ENCODE data around the gene MEGF6. TPM values are rescaled to one million over a fixed set of nuclear protein-coding genes. Genes with fewer than 3 reads are reported as not detected.

MEGF6 gene
- total RNA-seq, 2 experiments from 2014 or later, result 57.5 to 62.2 TPM

- POLR2A ChIA-PET, result no interaction called here
- Histone ChIP-seq H3K4me1 (ENCODE audit: insufficient read depth, low read length) (no peaks in the 10 kb centered on the region), H3K27me3 (ENCODE audit: control insufficient read depth in 1 of 2, insufficient read depth in 2 of 2, low read length in 2 of 2) (no peaks in the 10 kb centered on the region), H3K9me3 (ENCODE audit: control insufficient read depth in 1 of 2, insufficient read depth in 1 of 2, low read length in 2 of 2) (no peaks in the 10 kb centered on the region), H3K36me3 (ENCODE audit: insufficient read depth, low read length) (no peaks in the 10 kb centered on the region), H3K4me3 (ENCODE audit: low read length) (no peak overlapping the region), H3K27ac (ENCODE audit: low read depth in 1 of 2, low read length in 2 of 2) (no peak overlapping the region)
- no peak for DNase-seq
- ATAC-seq (ENCODE audit: poor library complexity), result no peak
- Mint-ChIP-seq H3K9me3 (no peaks in the 10 kb centered on the region), H3K27me3 (no peaks in the 10 kb centered on the region), H3K36me3 (ENCODE audit: low read depth) (no peaks in the 10 kb centered on the region), H3K27ac (no peak overlapping the region), H3K4me3 (no peak overlapping the region), H3K4me1 (ENCODE audit: low read depth) (no peaks in the 10 kb centered on the region)
- no peak for TF ChIP-seq CTCF (IDR thresholded peaks at IDR 0.05)
- CTCF ChIA-PET, result no interaction called here
- intact Hi-C loops (cut with DNase I, micrococcal nuclease), result no loop called here
Measured at GRCh38 chr1:3566951-3567804, 44.1 kb downstream of the MEGF6 start.

DNA sequence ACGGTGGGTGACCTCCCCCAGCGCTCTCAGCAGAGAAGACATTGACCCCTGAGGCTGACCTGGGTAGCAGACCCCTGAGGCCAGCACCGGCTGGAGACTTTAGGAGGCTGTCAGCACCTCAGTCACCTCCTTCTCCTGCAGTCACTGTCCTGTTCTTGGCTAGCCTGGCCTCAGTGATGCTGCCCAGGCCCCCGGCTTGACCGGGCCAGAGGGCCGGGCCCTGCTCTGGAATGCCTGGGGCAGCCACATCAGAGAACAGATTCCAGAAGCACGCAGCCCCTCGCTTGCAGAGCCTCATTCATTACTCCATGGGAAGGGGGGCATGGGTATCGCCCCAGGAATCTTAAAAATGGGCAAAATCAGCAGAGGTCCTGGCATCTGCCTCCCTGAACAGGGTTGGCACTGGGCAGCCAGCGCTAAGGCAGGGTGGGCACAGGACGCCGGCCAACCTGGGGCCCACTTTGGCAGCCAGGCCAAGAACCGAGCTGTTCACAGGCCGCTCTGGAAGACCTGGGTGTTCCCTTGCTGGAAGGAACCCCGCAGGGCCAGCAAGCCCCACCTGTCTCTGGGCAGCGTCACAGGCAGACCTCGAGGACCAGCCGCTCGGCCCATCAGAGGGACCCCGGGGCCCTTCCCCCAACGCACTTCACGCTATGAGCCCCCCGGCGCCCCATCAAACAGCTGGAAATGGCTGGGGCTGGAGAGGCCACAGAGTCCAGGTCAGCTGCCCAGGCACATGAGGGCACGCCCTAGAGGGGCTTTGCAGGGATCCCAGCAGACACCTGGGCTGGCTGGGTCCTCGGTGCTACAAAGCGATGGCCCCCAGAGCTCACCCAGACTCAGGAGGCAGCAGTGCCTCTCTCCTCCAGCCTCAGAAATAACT is 45.1 kb downstream of the MEGF6 start:
- TF ChIP-seq CTCF (IDR thresholded peaks at IDR 0.05), result no peak
- no peak for ATAC-seq (ENCODE audit: poor library complexity)
- Histone ChIP-seq H3K27me3 (ENCODE audit: control insufficient read depth in 1 of 2, insufficient read depth in 2 of 2, low read length in 2 of 2) (no peaks in the 10 kb centered on the region), H3K4me1 (ENCODE audit: insufficient read depth, low read length) (no peaks in the 10 kb centered on the region), H3K9me3 (ENCODE audit: control insufficient read depth in 1 of 2, insufficient read depth in 1 of 2, low read length in 2 of 2) (no peaks in the 10 kb centered on the region), H3K4me3 (ENCODE audit: low read length) (no peak overlapping the region), H3K27ac (ENCODE audit: low read depth in 1 of 2, low read length in 2 of 2) (no peak overlapping the region), H3K36me3 (ENCODE audit: insufficient read depth, low read length) (no peaks in the 10 kb centered on the region)
- Mint-ChIP-seq H3K9me3 (no peaks in the 10 kb centered on the region), H3K4me1 (ENCODE audit: low read depth) (no peaks in the 10 kb centered on the region), H3K27ac (no peak overlapping the region), H3K27me3 (no peaks in the 10 kb centered on the region), H3K4me3 (no peak overlapping the region), H3K36me3 (ENCODE audit: low read depth) (no peaks in the 10 kb centered on the region)
- ChIA-PET CTCF (interaction anchor here (1.6 to 3.2 kb wide), 2 partner anchors 10 to 53 kb away, joined by 5 to 16 read pairs; no protein-coding TSS in a partner anchor), POLR2A (no interaction called here)
- no peak for DNase-seq
- intact Hi-C loops (cut with DNase I, micrococcal nuclease), result no loop called here

- H3K27ac Mint-ChIP-seq, result no peak overlapping the region
Measured at GRCh38 chr1:3564921-3565831, 46.1 kb downstream of the MEGF6 start.

More at GRCh38 chr1:3564921-3565831, 46.1 kb downstream of the MEGF6 start:
- H3K27me3 ChIP-seq (ENCODE audit: control insufficient read depth in 1 of 2, insufficient read depth in 2 of 2, low read length in 2 of 2), result no peaks in the 10 kb centered on the region
- H3K27me3 Mint-ChIP-seq, result no peaks in the 10 kb centered on the region
- CTCF ChIA-PET, result interaction anchor here (0.6 to 3.2 kb wide), 4 partner anchors 9 to 524 kb away, joined by 3 to 16 read pairs (median 8); no protein-coding TSS in a partner anchor
- intact Hi-C loops (cut with DNase I, micrococcal nuclease), result loop anchor here (1.0 kb wide), 3 partner anchors 50 to 159 kb away; no protein-coding TSS in a partner anchor
- no peaks in the 10 kb centered on the region for H3K9me3 Mint-ChIP-seq
- H3K27ac ChIP-seq (ENCODE audit: low read depth in 1 of 2, low read length in 2 of 2), result no peak overlapping the region
- DNase-seq (peak in 12 of 14 experiments; percentile 10 to 69 (median 29)), ATAC-seq (ENCODE audit: poor library complexity) (peak; percentile 72)
- H3K4me1 Mint-ChIP-seq (ENCODE audit: low read depth), result no peaks in the 10 kb centered on the region
- H3K4me3 ChIP-seq (ENCODE audit: low read length), result no peak overlapping the region
- POLR2A ChIA-PET, result no interaction called here
- H3K36me3 Mint-ChIP-seq (ENCODE audit: low read depth), result no peaks in the 10 kb centered on the region
- no peaks in the 10 kb centered on the region for H3K9me3 ChIP-seq (ENCODE audit: control insufficient read depth in 1 of 2, insufficient read depth in 1 of 2, low read length in 2 of 2)
- no peaks in the 10 kb centered on the region for H3K36me3 ChIP-seq (ENCODE audit: insufficient read depth, low read length)
- TF ChIP-seq CTCF (IDR thresholded peaks at IDR 0.05), result peak; percentile 77
- no peaks in the 10 kb centered on the region for H3K4me1 ChIP-seq (ENCODE audit: insufficient read depth, low read length)
- H3K4me3 Mint-ChIP-seq, result no peak overlapping the region

All from CD4-positive, alpha-beta T cell (primary cell).